Astrocyte (in vitro differentiated cells and primary cell): ENCODE results near the gene TRPM3. TPM values are rescaled to one million over a fixed set of nuclear protein-coding genes. Genes with fewer than 3 reads are reported as not detected.

Experiments used
- DNase-seq: peaks from one replicate; pipeline ENCODE4 v3.0.0-alpha.2; 2010; ENCODE audit warnings: low read depth
- FAIRE-seq: peaks from 2 replicates; lab custom pipeline; 2011; peaks lifted over from hg19 to GRCh38; lab: Jason Lieb, UNC
- H2AFZ ChIP-seq: 2 replicates; pipeline ENCODE4 v1.6.0; 2012; ENCODE audit warnings: low read depth, low read length, inconsistent platforms
- H3K27ac ChIP-seq: 2 replicates; pipeline ENCODE4 v1.5.1; 2011; ENCODE audit warnings: low read depth, low read length, inconsistent platforms
- H3K27me3 ChIP-seq: 2 replicates; pipeline ENCODE4 v1.6.0; 2011; ENCODE audit warnings: low read length, inconsistent platforms; ENCODE audit not compliant: insufficient read depth
- H3K36me3 ChIP-seq: 2 replicates; pipeline ENCODE4 v1.5.1; 2011; ENCODE audit warnings: low read length, inconsistent platforms; ENCODE audit not compliant: insufficient read depth
- H3K4me1 ChIP-seq: 2 replicates; pipeline ENCODE4 v1.5.1; 2011; ENCODE audit warnings: low read length, inconsistent platforms; ENCODE audit not compliant: insufficient read depth
- H3K4me2 ChIP-seq: 2 replicates; pipeline ENCODE4 v1.6.0; 2012; ENCODE audit warnings: low read length, inconsistent platforms
- H3K4me3 ChIP-seq: 2 replicates; pipeline ENCODE4 v1.5.1; 2011; ENCODE audit warnings: low read depth, mild to moderate bottlenecking, low read length, inconsistent platforms; ENCODE audit not compliant: insufficient read depth
- H3K79me2 ChIP-seq: 2 replicates; pipeline ENCODE4 v1.6.0; 2012; ENCODE audit warnings: mild to moderate bottlenecking, low read length, inconsistent platforms; ENCODE audit not compliant: insufficient read depth
- H3K9ac ChIP-seq: 2 replicates; pipeline ENCODE4 v1.6.0; 2012; ENCODE audit warnings: mild to moderate bottlenecking, low read length, inconsistent platforms
- H3K9me3 ChIP-seq: 2 replicates; pipeline ENCODE4 v1.5.1; 2012; ENCODE audit warnings: low read depth, mild to moderate bottlenecking, low read length, inconsistent platforms; ENCODE audit not compliant: insufficient read depth
- H4K20me1 ChIP-seq: 2 replicates; pipeline ENCODE4 v1.6.0; 2012; ENCODE audit warnings: low read length, inconsistent platforms; ENCODE audit not compliant: insufficient read depth
- H3K27ac Mint-ChIP-seq: one replicate; pipeline ENCODE4 v1.8.0; 2021; ENCODE audit warnings: mild to moderate bottlenecking, mixed read lengths; ENCODE audit not compliant: unreplicated experiment
- H3K27me3 Mint-ChIP-seq: one replicate; pipeline ENCODE4 v1.8.0; 2021; ENCODE audit warnings: low read depth, mixed read lengths; ENCODE audit not compliant: unreplicated experiment
- H3K36me3 Mint-ChIP-seq: one replicate; pipeline ENCODE4 v1.8.0; 2021; ENCODE audit warnings: low read depth, mixed read lengths; ENCODE audit not compliant: unreplicated experiment
- H3K4me1 Mint-ChIP-seq: one replicate; pipeline ENCODE4 v1.8.0; 2021; ENCODE audit warnings: low read depth, mixed read lengths; ENCODE audit not compliant: unreplicated experiment
- H3K4me3 Mint-ChIP-seq: one replicate; pipeline ENCODE4 v1.8.0; 2021; ENCODE audit warnings: mild to moderate bottlenecking, moderate library complexity, mixed read lengths; ENCODE audit not compliant: unreplicated experiment
- H3K9me3 Mint-ChIP-seq: one replicate; pipeline ENCODE4 v1.8.0; 2021; ENCODE audit warnings: mild to moderate bottlenecking, mixed read lengths; ENCODE audit not compliant: unreplicated experiment
- EZH2 ChIP-seq: IDR thresholded peaks from 2 replicates; pipeline ENCODE4 v1.6.1; 2012; ENCODE audit warnings: mild to moderate bottlenecking, low read length, inconsistent platforms; ENCODE audit not compliant: insufficient read depth
- total RNA-seq: library from RNA; stranded (reverse); gene quantifications from 2 replicates; pipeline ENCODE4 v1.2.1, GENCODE V29; 2021
- TF ChIP-seq, protein P1 (sequence below): IDR thresholded peaks from 2 replicates; pipeline ENCODE4 v1.5.1; 2011; ENCODE audit warnings: low read depth, mild to moderate bottlenecking, inconsistent platforms, low read length, moderate library complexity; ENCODE audit not compliant: insufficient read depth

TRPM3 gene
- total RNA-seq, 1 donor from 2014 or later: 0.14 TPM

DNA sequence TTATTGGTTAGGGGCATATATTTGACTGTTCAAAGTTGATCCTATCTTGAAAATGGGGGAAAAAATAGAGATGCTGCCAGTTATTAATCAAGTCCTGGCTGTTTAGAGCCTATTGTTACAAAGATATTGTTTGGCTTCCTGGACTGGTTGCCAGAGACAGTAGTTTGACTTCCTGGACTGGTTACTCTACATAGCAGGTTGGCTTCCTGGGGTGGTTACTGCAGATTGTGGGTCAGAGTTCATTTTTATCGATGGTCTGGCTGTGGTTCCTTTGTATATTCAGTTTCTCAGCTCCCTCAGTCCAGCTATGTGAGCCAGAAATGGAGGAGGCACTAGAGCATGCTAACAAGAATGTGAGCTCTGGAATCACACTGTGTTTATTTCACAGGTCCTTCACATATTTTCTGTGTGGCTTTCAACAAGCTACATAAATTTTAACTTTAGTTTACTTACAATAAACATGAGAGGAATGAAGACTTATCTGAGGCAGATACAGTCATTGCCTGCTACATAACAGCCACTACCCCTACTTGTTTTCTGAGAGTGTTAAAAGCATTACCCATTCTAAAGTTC lies 137.6 kb downstream of the TRPM3 start:
- H3K4me2 ChIP-seq: no peak overlapping the region
- no peaks in the 10 kb centered on the region for H3K36me3 Mint-ChIP-seq
- H3K4me1 ChIP-seq: no peaks in the 10 kb centered on the region
- no peaks in the 10 kb centered on the region for H3K27me3 ChIP-seq
- H3K27ac ChIP-seq: no peak overlapping the region
- H3K36me3 ChIP-seq: no peaks in the 10 kb centered on the region
- no peak for FAIRE-seq
- H3K27me3 Mint-ChIP-seq: no peaks in the 10 kb centered on the region
- H3K4me1 Mint-ChIP-seq: peaks cover 8% of the 10 kb centered on the region
- H3K27ac Mint-ChIP-seq: no peak overlapping the region
- no peak overlapping the region for H3K9ac ChIP-seq
- peaks cover 9% of the 10 kb centered on the region for H3K9me3 Mint-ChIP-seq
- H3K4me3 ChIP-seq: no peak overlapping the region
- TF ChIP-seq, protein P1, sequence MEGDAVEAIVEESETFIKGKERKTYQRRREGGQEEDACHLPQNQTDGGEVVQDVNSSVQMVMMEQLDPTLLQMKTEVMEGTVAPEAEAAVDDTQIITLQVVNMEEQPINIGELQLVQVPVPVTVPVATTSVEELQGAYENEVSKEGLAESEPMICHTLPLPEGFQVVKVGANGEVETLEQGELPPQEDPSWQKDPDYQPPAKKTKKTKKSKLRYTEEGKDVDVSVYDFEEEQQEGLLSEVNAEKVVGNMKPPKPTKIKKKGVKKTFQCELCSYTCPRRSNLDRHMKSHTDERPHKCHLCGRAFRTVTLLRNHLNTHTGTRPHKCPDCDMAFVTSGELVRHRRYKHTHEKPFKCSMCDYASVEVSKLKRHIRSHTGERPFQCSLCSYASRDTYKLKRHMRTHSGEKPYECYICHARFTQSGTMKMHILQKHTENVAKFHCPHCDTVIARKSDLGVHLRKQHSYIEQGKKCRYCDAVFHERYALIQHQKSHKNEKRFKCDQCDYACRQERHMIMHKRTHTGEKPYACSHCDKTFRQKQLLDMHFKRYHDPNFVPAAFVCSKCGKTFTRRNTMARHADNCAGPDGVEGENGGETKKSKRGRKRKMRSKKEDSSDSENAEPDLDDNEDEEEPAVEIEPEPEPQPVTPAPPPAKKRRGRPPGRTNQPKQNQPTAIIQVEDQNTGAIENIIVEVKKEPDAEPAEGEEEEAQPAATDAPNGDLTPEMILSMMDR: no peak
- no peak for TF ChIP-seq EZH2
- no peak overlapping the region for H2AFZ ChIP-seq
- no peaks in the 10 kb centered on the region for H4K20me1 ChIP-seq
- no peaks in the 10 kb centered on the region for H3K9me3 ChIP-seq
- no peak overlapping the region for H3K4me3 Mint-ChIP-seq
- no peaks in the 10 kb centered on the region for H3K79me2 ChIP-seq
- DNase-seq: no peak

DNA sequence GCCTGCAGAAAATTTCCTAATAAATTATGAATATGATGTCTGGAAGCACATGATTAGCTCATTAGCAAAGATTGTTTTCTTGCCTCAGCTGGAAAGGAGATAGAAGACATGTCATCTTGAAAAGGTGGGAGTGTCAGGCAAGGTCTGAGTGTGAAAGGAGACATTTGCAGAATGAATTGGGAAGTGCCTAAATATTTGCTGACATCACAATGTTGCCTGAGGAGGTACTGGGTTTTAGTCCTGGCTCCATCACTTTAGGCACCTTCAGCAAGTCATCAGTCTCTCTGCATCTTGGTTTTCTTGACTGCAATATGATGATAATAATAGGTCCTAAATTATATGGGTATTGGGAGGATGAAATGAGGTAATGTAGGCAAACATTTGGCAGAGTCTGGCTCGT lies 140.1 kb downstream of the TRPM3 start:
- FAIRE-seq (no peak), DNase-seq (no peak)
- no peak overlapping the region for H3K27ac ChIP-seq
- no peak overlapping the region for H3K4me3 ChIP-seq
- no peaks in the 10 kb centered on the region for H3K79me2 ChIP-seq
- TF ChIP-seq, protein P1: no peak
- no peak for TF ChIP-seq EZH2
- no peak overlapping the region for H3K4me3 Mint-ChIP-seq
- peaks cover 13% of the 10 kb centered on the region for H3K4me1 Mint-ChIP-seq
- no peak overlapping the region for H3K27ac Mint-ChIP-seq
- H4K20me1 ChIP-seq: no peaks in the 10 kb centered on the region
- no peaks in the 10 kb centered on the region for H3K36me3 ChIP-seq
- no peaks in the 10 kb centered on the region for H3K27me3 ChIP-seq
- no peaks in the 10 kb centered on the region for H3K9me3 ChIP-seq
- H3K4me2 ChIP-seq: no peak overlapping the region
- peaks cover 9% of the 10 kb centered on the region for H3K9me3 Mint-ChIP-seq
- H2AFZ ChIP-seq: no peak overlapping the region
- H3K4me1 ChIP-seq: no peaks in the 10 kb centered on the region
- no peaks in the 10 kb centered on the region for H3K36me3 Mint-ChIP-seq
- no peak overlapping the region for H3K9ac ChIP-seq
- H3K27me3 Mint-ChIP-seq: no peaks in the 10 kb centered on the region

DNA sequence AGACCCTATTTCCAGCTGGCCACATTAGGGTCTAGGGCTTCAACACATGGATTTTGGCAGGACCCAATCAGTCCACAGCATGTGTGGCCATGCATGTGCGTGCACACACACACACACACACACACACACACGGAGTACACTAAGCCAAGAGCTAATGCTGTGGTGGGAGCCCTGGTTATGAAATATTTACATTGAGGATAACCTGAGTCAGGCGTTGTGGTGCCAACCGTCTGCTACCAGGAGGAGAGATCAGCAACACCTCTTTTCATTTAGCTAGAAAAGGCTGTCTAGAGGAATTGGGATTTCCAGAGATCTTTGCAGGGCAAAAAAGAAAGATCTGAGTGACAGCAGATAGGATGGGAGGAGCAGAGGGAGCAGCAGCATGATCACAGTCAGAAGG lies 141.5 kb downstream of the TRPM3 start:
- Mint-ChIP-seq H3K27ac (no peak overlapping the region), H3K27me3 (no peaks in the 10 kb centered on the region), H3K9me3 (peaks cover 9% of the 10 kb centered on the region), H3K36me3 (no peaks in the 10 kb centered on the region), H3K4me3 (no peak overlapping the region), H3K4me1 (peaks cover 13% of the 10 kb centered on the region)
- Histone ChIP-seq H3K79me2 (no peaks in the 10 kb centered on the region), H3K9ac (no peak overlapping the region), H3K27me3 (no peaks in the 10 kb centered on the region), H3K9me3 (no peaks in the 10 kb centered on the region), H3K4me1 (no peaks in the 10 kb centered on the region), H3K4me3 (no peak overlapping the region), H3K4me2 (no peak overlapping the region), H3K36me3 (no peaks in the 10 kb centered on the region), H3K27ac (no peak overlapping the region), H4K20me1 (no peaks in the 10 kb centered on the region), H2AFZ (no peak overlapping the region)
- DNase-seq (no peak), FAIRE-seq (no peak)
- TF ChIP-seq, protein P1: no peak
- no peak for TF ChIP-seq EZH2
